ENCODE results near the gene GABBR1. TPM values are rescaled to one million over a fixed set of nuclear protein-coding genes. Genes with fewer than 3 reads are reported as not detected.

Gene GABBR1
- total RNA-seq, 4 donors from 2014 or later: 55.3 to 89.6 (median 70.5) TPM

DNA sequence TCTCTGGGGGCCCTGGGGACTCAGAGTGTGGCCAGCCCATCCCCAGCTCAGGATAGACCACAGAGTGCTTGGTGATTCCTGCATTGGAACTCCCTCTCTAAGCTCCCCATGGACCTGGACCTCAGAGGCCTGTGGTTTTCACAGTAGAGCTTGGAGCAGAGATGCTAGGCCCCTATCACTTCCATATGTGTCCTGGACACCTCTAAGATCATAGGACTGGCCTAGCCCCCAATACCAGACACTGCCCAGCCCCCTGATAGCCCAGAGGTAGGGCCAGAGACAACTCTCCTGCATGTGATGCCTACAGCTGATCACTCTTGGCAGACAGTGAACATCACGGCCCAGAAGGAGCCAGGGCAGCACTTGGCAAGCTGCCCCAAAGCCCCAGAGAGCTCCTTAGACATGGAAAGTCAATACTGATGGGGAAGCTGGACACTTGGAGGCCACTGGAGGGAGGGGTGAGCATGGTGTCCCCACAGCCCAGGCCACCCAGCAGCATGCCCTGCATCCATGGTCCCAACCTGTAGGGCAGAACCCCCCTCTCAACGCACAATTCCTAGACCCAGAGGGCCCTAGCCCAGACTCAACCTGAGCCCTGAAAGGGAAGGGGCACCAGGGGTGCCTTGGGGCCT is 100.5 kb downstream of the GABBR1 start:
- DNase-seq (ENCODE audit: low spot score in 2 of 2): no peak
- no peaks in the 10 kb centered on the region for H3K4me1 ChIP-seq
- no peaks in the 10 kb centered on the region for H3K9me3 ChIP-seq
- no peak overlapping the region for H3K27ac ChIP-seq
- no peaks in the 10 kb centered on the region for H3K36me3 ChIP-seq
- no peaks in the 10 kb centered on the region for H3K27me3 ChIP-seq
- 67 to 71% methylated on average over 1 to 2 of the region's 2 CpGs for WGBS, 2 donors
- TF ChIP-seq, protein P1, sequence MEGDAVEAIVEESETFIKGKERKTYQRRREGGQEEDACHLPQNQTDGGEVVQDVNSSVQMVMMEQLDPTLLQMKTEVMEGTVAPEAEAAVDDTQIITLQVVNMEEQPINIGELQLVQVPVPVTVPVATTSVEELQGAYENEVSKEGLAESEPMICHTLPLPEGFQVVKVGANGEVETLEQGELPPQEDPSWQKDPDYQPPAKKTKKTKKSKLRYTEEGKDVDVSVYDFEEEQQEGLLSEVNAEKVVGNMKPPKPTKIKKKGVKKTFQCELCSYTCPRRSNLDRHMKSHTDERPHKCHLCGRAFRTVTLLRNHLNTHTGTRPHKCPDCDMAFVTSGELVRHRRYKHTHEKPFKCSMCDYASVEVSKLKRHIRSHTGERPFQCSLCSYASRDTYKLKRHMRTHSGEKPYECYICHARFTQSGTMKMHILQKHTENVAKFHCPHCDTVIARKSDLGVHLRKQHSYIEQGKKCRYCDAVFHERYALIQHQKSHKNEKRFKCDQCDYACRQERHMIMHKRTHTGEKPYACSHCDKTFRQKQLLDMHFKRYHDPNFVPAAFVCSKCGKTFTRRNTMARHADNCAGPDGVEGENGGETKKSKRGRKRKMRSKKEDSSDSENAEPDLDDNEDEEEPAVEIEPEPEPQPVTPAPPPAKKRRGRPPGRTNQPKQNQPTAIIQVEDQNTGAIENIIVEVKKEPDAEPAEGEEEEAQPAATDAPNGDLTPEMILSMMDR (IDR thresholded peaks at IDR 0.05): no peak
- TF ChIP-seq POLR2A (IDR thresholded peaks at IDR 0.05): no peak
- no peak for TF ChIP-seq EP300 (IDR thresholded peaks at IDR 0.05)
- no peak overlapping the region for H3K4me3 ChIP-seq

DNA sequence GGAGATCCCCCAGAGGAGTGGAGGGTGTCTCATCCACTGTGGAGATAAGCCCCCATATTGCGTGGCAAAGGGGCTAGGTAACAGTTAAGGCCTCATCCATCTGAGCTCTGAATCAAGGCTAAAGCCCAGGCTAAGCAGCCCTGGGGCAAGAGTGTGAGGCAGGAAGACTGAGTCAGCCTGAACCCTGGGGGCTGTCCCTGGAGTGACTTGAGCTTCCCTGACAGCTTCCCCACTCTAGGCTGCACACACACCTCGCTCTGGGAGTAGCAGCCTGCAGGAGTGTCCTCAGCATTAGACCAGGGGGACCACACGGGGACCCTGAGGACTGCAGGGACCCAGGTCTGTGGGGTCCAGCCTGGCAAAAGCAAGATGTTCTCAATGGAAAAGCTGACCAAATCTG is 101.3 kb downstream of the GABBR1 start:
- Histone ChIP-seq H3K27me3 (no peaks in the 10 kb centered on the region), H3K4me3 (no peak overlapping the region), H3K36me3 (no peaks in the 10 kb centered on the region), H3K4me1 (no peaks in the 10 kb centered on the region), H3K27ac (no peak overlapping the region), H3K9me3 (no peaks in the 10 kb centered on the region)
- no peak for DNase-seq (ENCODE audit: low spot score in 2 of 2)
- no peak for TF ChIP-seq POLR2A (IDR thresholded peaks at IDR 0.05)
- TF ChIP-seq EP300 (IDR thresholded peaks at IDR 0.05): no peak
- TF ChIP-seq, protein P1 (IDR thresholded peaks at IDR 0.05): no peak
- WGBS, 2 donors: 70 to 80% methylated on average over 2 to 3 of the region's 3 CpGs

DNA sequence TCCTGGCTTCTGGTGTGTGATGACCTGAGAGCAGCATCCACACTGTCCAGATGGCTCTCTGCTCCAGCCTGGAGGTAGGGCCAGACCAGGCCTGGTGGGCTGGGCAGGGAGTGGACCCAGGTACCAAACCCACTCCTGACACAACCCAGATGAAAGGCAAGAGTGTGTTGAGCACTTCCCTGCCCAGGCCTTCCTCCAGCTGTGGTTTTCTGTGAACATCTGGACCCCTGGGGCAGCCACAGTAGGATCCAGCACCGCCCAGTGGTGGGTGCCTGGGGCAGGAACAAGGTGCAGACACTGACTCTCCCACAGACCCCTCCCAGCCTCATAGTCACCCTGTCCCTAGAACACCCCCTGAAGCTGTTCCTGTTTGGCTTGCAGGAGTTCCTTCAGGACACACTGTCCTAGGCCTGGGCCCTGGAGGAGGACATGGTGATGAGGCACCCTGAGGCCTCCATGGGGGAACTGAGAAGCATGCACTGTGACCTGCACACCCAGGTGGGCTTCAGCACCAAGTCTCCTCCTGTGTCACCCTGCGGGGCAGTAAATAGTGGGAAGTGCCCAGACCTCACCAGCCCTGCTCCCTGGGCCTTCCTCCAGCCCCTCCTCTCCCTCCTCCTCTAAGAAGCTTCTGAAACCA is 102.2 kb downstream of the GABBR1 start:
- DNase-seq (ENCODE audit: low spot score in 2 of 2): no peak
- no peak overlapping the region for H3K4me3 ChIP-seq
- H3K4me1 ChIP-seq: no peaks in the 10 kb centered on the region
- H3K27ac ChIP-seq: no peak overlapping the region
- no peaks in the 10 kb centered on the region for H3K36me3 ChIP-seq
- no peaks in the 10 kb centered on the region for H3K9me3 ChIP-seq
- H3K27me3 ChIP-seq: no peaks in the 10 kb centered on the region
- no peak for TF ChIP-seq EP300 (IDR thresholded peaks at IDR 0.05)
- TF ChIP-seq POLR2A (IDR thresholded peaks at IDR 0.05): no peak
- TF ChIP-seq, protein P1 (IDR thresholded peaks at IDR 0.05): no peak
- 83% methylated on average over 2 of the region's 2 CpGs for WGBS, 2 donors

DNA sequence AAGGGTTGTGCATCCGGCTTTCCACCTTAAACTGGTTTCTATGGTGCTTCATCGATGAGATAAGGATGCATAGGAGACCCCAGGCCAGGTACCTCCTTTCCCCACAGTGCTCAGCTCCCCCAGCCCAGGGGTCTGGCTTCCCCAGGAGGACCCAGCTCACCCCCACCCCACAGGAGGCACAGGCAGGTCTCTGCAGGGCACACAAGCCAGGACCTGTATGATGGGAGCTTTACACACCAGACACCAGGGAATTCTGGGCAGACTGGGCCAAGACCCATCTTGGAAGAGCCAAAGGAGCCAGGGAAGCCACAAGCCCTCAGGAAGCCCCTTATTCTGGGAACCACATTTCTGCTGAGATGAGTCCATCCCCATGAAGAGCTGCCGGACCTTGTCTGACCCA is 103.0 kb downstream of the GABBR1 start:
- Histone ChIP-seq H3K4me3 (no peak overlapping the region), H3K27me3 (no peaks in the 10 kb centered on the region), H3K27ac (no peak overlapping the region), H3K36me3 (no peaks in the 10 kb centered on the region), H3K9me3 (no peaks in the 10 kb centered on the region), H3K4me1 (no peaks in the 10 kb centered on the region)
- no peak for TF ChIP-seq EP300 (IDR thresholded peaks at IDR 0.05)
- TF ChIP-seq, protein P1 (IDR thresholded peaks at IDR 0.05): no peak
- TF ChIP-seq POLR2A (IDR thresholded peaks at IDR 0.05): no peak
- WGBS, 2 donors: 84 to 94% methylated on average over 3 of the region's 3 CpGs
- DNase-seq (ENCODE audit: low spot score in 2 of 2): no peak

DNA sequence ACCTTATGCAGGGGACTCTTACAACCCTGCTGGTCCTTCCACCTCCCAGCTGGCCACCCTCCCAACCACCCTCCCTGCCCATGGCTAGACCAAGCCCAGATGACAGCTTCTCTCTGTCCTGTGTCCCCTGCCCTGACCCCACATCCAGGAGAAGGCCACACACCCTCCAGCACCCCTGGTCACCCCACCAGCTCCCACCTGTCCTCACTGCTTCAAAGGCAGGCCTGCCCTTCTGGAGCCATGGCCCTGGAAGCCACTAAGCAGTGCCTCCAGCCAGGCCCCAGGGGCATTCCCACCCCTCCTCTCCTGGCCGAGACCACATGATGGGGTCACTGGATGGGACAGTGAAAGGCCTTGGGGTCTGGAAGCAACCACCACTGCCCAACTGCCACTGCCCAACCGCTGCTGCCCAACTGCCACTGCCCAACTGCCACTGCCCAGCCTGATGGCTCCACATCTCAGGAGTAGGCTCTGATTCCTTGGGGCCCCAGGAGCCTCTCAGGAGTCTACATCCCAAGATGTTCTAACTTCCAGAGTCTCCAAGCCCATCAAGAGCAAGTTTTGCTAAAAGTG is 103.9 kb downstream of the GABBR1 start:
- no peaks in the 10 kb centered on the region for H3K36me3 ChIP-seq
- H3K27ac ChIP-seq: no peak overlapping the region
- 81 to 100% methylated on average over 2 of the region's 2 CpGs for WGBS, 2 donors
- no peaks in the 10 kb centered on the region for H3K9me3 ChIP-seq
- no peaks in the 10 kb centered on the region for H3K27me3 ChIP-seq
- H3K4me1 ChIP-seq: no peaks in the 10 kb centered on the region
- TF ChIP-seq, protein P1 (IDR thresholded peaks at IDR 0.05): no peak
- TF ChIP-seq POLR2A (IDR thresholded peaks at IDR 0.05) (no peak), EP300 (IDR thresholded peaks at IDR 0.05) (no peak)
- DNase-seq (ENCODE audit: low spot score in 2 of 2): no peak
- no peak overlapping the region for H3K4me3 ChIP-seq

All from tibial nerve (tissue), 4 donors.